HepG2 (cell line): Measurements from ENCODE around the gene ASTN2. TPM values are rescaled to one million over a fixed set of nuclear protein-coding genes. Genes with fewer than 3 reads are reported as not detected.

Experiments
- ATAC-seq: fragments of 200-7000 bp; cut with Tn5 transposase; 3 replicates; pipeline ENCODE4 v1.9.1; 2020; ENCODE audit warnings: mild to moderate bottlenecking, moderate library complexity
- BruUV-seq: library from RNA; stranded (reverse); fragments of 400-500 nt; replicated peaks from 2 replicates; lab custom pipeline; 2021; lab: Mats Ljungman, UMichigan
- CTCF ChIA-PET: fragments of 300-600 bp; formaldehyde crosslinking; extraction: SDS; loops from one replicate; lab custom pipeline; 2021; ENCODE audit warnings: low total read pairs, inconsistent platforms, low intra/inter-chr PET ratio; lab: Yijun Ruan, JAX
- POLR2A ChIA-PET: fragments of 350-600 bp; sonication (Branson Sonifier 250); formaldehyde crosslinking; loops from one replicate; lab custom pipeline; 2020; ENCODE audit warnings: antibody characterized with exemption, inconsistent platforms; lab: Yijun Ruan, JAX
- DNase-seq: peaks from one replicate; pipeline ENCODE4 v3.0.0-alpha.2; 2015; ENCODE audit warnings: low spot score
- FAIRE-seq: peaks from 3 replicates; lab custom pipeline; 2011; peaks lifted over from hg19 to GRCh38; lab: Jason Lieb, UNC
- H2AFZ ChIP-seq: one replicate; pipeline ENCODE4 v1.6.1; 2011; ENCODE audit warnings: low read length, inconsistent platforms
- H3K27ac ChIP-seq: fragments of 300-600 bp; 3 replicates; pipeline ENCODE4 v1.8.0; 2011; ENCODE audit warnings: mixed run types, mild to moderate bottlenecking, mixed read lengths, low read length, inconsistent platforms; ENCODE audit not compliant: insufficient read depth; ENCODE audit errors: extremely low read length
- H3K27me3 ChIP-seq, 2 experiments: fragments of 200-600 bp in 1 of 2; 2 replicates in 1 of 2; 3 replicates in 1 of 2; pipeline versions ENCODE4 v1.6.0 to v1.8.0; 2011; ENCODE audit warnings: low read length in 2 of 2, mild to moderate bottlenecking in 2 of 2, moderate library complexity in 2 of 2, inconsistent platforms in 1 of 2; ENCODE audit not compliant: insufficient read depth in 2 of 2, control insufficient read depth in 1 of 2
- H3K36me3 ChIP-seq, 2 experiments: fragments of 200-600 bp in 1 of 2; replicated peaks in 1 of 2; 2 replicates in 1 of 2; 3 replicates in 1 of 2; pipeline versions ENCODE4 v1.5.1 to v1.8.0; 2011; ENCODE audit warnings: low read length in 2 of 2, inconsistent platforms in 1 of 2; ENCODE audit not compliant: insufficient read depth in 2 of 2, control insufficient read depth in 1 of 2
- H3K4me1 ChIP-seq: 2 replicates; pipeline ENCODE4 v1.5.1; 2012; ENCODE audit warnings: low read length, inconsistent platforms; ENCODE audit not compliant: insufficient read depth
- H3K4me2 ChIP-seq: 2 replicates; pipeline ENCODE4 v1.6.0; 2011; ENCODE audit warnings: low read depth, low read length, inconsistent platforms
- H3K4me3 ChIP-seq, 3 experiments: fragments of 200-600 bp in 1 of 3; sonication (generic), shearing (Covaris generic) in 1 of 3; replicated peaks in 1 of 3; 2 replicates each; pipeline ENCODE4 v1.5.1; 2011 to 2016; ENCODE audit warnings: low read length in 3 of 3, inconsistent platforms in 2 of 3, low read depth in 2 of 3, mild to moderate bottlenecking in 2 of 3, control low read depth in 1 of 3, mixed read lengths in 1 of 3; ENCODE audit not compliant: insufficient read depth in 1 of 3
- H3K79me2 ChIP-seq: one replicate; pipeline ENCODE4 v1.6.1; 2011; ENCODE audit warnings: low read length, inconsistent platforms; ENCODE audit not compliant: insufficient read depth
- H3K9ac ChIP-seq: 2 replicates; pipeline ENCODE4 v1.6.0; 2011; ENCODE audit warnings: mild to moderate bottlenecking, low read depth, low read length, inconsistent platforms; ENCODE audit not compliant: insufficient read depth
- H3K9me3 ChIP-seq: 2 replicates; pipeline ENCODE4 v1.5.1; 2012; ENCODE audit warnings: mild to moderate bottlenecking, low read length
- H4K20me1 ChIP-seq: 2 replicates; pipeline ENCODE4 v1.6.0; 2011; ENCODE audit warnings: inconsistent platforms, mild to moderate bottlenecking, low read length, moderate library complexity; ENCODE audit not compliant: insufficient read depth
- ATF1 ChIP-seq: IDR thresholded peaks from 2 replicates; pipeline ENCODE4 v1.6.1; 2016; ENCODE audit warnings: mild to moderate bottlenecking, control low read depth
- DRAP1 ChIP-seq: IDR thresholded peaks from 2 replicates; pipeline ENCODE4 v1.6.1; 2016; ENCODE audit warnings: missing genetic modification reagents, missing compliant biosample characterization
- DZIP1 ChIP-seq: sonication (generic); formaldehyde crosslinking; IDR thresholded peaks from 2 replicates; pipeline ENCODE4 v1.5.0; 2020; ENCODE audit warnings: mild to moderate bottlenecking, missing genetic modification reagents
- HMG20B ChIP-seq: conservative IDR thresholded peaks from 2 replicates; pipeline ENCODE4 v1.6.1; 2016; ENCODE audit warnings: missing genetic modification reagents, missing compliant biosample characterization
- HMGA1 ChIP-seq: sonication (generic); formaldehyde crosslinking; conservative IDR thresholded peaks from 2 replicates; pipeline ENCODE4 v1.4.0; 2020; ENCODE audit warnings: missing genetic modification reagents
- NFYC ChIP-seq: IDR thresholded peaks from 2 replicates; pipeline ENCODE4 v1.6.1; 2016; ENCODE audit warnings: missing genetic modification reagents, missing compliant biosample characterization
- TMF1 ChIP-seq: sonication (generic); formaldehyde crosslinking; IDR thresholded peaks from 2 replicates; pipeline ENCODE4 v1.8.1; 2022; ENCODE audit warnings: low read depth, missing genetic modification reagents
- TSC22D2 ChIP-seq: sonication (generic); formaldehyde crosslinking; IDR thresholded peaks from 2 replicates; pipeline ENCODE4 v1.5.1; 2020; ENCODE audit warnings: missing genetic modification reagents, mild to moderate bottlenecking, borderline replicate concordance
- WIZ ChIP-seq: sonication (generic); formaldehyde crosslinking; IDR thresholded peaks from 2 replicates; pipeline ENCODE4 v1.5.1; 2020; ENCODE audit warnings: mild to moderate bottlenecking, missing genetic modification reagents
- ZNF207 ChIP-seq: fragments of 450-650 bp; IDR thresholded peaks from 2 replicates; pipeline ENCODE4 v1.6.1; 2016; ENCODE audit warnings: antibody characterized with exemption, borderline replicate concordance
- ZNF382 ChIP-seq: sonication (generic); formaldehyde crosslinking; IDR thresholded peaks from 2 replicates; pipeline ENCODE4 v1.5.0; 2020; ENCODE audit warnings: missing genetic modification reagents, mild to moderate bottlenecking, borderline replicate concordance
- WGBS: methylation state at CpG from one replicate; pipeline ENCODE4 v1.1.6; 2017; ENCODE audit warnings: low lambda C conversion rate; 5-methylcytosine and 5-hydroxymethylcytosine counted together
- in situ Hi-C: cut with HindIII; loops from 2 replicates; pipeline ENCODE4 v1.10.0; 2017; ENCODE audit warnings: low pct_unique_long_range_greater_than_20kb; ENCODE audit not compliant: extremely low pct_ligation_motif_present
- intact Hi-C: fragments of 100-400 bp; cut with micrococcal nuclease; formaldehyde crosslinking; loops from one replicate; pipeline ENCODE4 v1.10.0; 2022; ENCODE audit not compliant: unreplicated experiment
- polyA plus RNA-seq, 8 experiments: library from polyadenylated mRNA; depleted of rRNA in 3 of 8; stranded (reverse) in 7 of 8; unstranded in 1 of 8; fragments of >200 nt; fragmentation: Illumina TruSeq in 4 of 8; extraction: Trizol in 4 of 8; gene quantifications; 2 replicates each; pipeline versions ENCODE4 v1.2.1 to v1.2.3, GENCODE V29; 2011 to 2016; ENCODE audit warnings: low read depth in 4 of 8, missing spikeins in 1 of 8, mixed read lengths in 1 of 8; ENCODE audit not compliant: insufficient read depth in 1 of 8
- total RNA-seq, 5 experiments: library from RNA; depleted of rRNA; stranded (reverse); fragments of >200 nt; fragmentation: Illumina TruSeq; extraction: Trizol; gene quantifications; 2 replicates each; pipeline ENCODE4 v1.2.3, GENCODE V29; 2016; ENCODE audit warnings: low read depth in 1 of 5
- TF ChIP-seq, protein P1 (sequence below), 2 experiments: sonication (generic) in 1 of 2; formaldehyde crosslinking in 1 of 2; IDR thresholded peaks; 2 replicates each; pipeline versions ENCODE4 v1.4.0 to v1.6.1; 2016 to 2020; ENCODE audit warnings: borderline replicate concordance in 1 of 2, low read depth in 1 of 2, mild to moderate bottlenecking in 1 of 2, missing genetic modification reagents in 1 of 2
- TF ChIP-seq, protein P2 (sequence below): sonication (generic); formaldehyde crosslinking; IDR thresholded peaks from 2 replicates; pipeline ENCODE4 v1.5.0; 2020; ENCODE audit warnings: missing genetic modification reagents
- TF ChIP-seq, protein P3 (sequence below): IDR thresholded peaks from 2 replicates; pipeline ENCODE4 v1.6.1; 2016; ENCODE audit warnings: low read depth, borderline replicate concordance

The ASTN2 gene
- total and polyA plus RNA-seq, 2 of the 13 experiments (the other 11 are each of a cell fraction or from before 2014, with no cell fraction given): 5.2 to 13.5 TPM

- Histone ChIP-seq H3K4me2 (no peak overlapping the region), H3K9ac (no peak overlapping the region), H3K4me3 (no peak overlapping the region), H3K9me3 (no peaks in the 10 kb centered on the region), H2AFZ (no peak overlapping the region), H3K27me3 (no peaks in the 10 kb centered on the region)
- ATAC-seq: no peak
- in situ Hi-C loops: no loop called here
- BruUV-seq: no TSS peak
- TF ChIP-seq HMG20B (CRISPR knock-in tag) (no peak), ATF1 (CRISPR knock-in tag) (no peak), ZNF207 (no peak), ZNF382 (no peak), DZIP1 (no peak), WIZ (CRISPR knock-in tag) (no peak), NFYC (CRISPR knock-in tag) (no peak), TSC22D2 (CRISPR knock-in tag) (no peak), DRAP1 (CRISPR knock-in tag) (no peak), HMGA1 (CRISPR knock-in tag) (no peak), TMF1 (CRISPR knock-in tag) (no peak)
- TF ChIP-seq, protein P1, sequence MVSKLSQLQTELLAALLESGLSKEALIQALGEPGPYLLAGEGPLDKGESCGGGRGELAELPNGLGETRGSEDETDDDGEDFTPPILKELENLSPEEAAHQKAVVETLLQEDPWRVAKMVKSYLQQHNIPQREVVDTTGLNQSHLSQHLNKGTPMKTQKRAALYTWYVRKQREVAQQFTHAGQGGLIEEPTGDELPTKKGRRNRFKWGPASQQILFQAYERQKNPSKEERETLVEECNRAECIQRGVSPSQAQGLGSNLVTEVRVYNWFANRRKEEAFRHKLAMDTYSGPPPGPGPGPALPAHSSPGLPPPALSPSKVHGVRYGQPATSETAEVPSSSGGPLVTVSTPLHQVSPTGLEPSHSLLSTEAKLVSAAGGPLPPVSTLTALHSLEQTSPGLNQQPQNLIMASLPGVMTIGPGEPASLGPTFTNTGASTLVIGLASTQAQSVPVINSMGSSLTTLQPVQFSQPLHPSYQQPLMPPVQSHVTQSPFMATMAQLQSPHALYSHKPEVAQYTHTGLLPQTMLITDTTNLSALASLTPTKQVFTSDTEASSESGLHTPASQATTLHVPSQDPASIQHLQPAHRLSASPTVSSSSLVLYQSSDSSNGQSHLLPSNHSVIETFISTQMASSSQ (IDR thresholded peaks at IDR 0.05; ENCODE audit: low read depth): no peak
- TF ChIP-seq, protein P1 (CRISPR knock-in tag; IDR thresholded peaks at IDR 0.05; ENCODE audit: borderline replicate concordance): no peak
- TF ChIP-seq, protein P2, sequence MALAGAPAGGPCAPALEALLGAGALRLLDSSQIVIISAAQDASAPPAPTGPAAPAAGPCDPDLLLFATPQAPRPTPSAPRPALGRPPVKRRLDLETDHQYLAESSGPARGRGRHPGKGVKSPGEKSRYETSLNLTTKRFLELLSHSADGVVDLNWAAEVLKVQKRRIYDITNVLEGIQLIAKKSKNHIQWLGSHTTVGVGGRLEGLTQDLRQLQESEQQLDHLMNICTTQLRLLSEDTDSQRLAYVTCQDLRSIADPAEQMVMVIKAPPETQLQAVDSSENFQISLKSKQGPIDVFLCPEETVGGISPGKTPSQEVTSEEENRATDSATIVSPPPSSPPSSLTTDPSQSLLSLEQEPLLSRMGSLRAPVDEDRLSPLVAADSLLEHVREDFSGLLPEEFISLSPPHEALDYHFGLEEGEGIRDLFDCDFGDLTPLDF: no peak
- TF ChIP-seq, protein P3, sequence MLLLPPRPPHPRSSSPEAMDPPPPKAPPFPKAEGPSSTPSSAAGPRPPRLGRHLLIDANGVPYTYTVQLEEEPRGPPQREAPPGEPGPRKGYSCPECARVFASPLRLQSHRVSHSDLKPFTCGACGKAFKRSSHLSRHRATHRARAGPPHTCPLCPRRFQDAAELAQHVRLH (CRISPR knock-in tag): no peak
- TF ChIP-seq, all 625 proteins: peak for 0
- POLR2A ChIA-PET: no interaction called here
- FAIRE-seq (no peak), DNase-seq (no peak)
- 78% methylated on average over 1 of the region's 1 CpG for WGBS
- CTCF ChIA-PET: no interaction called here
- intact Hi-C loops: no loop called here
- no peaks in the 10 kb centered on the region for H3K36me3 ChIP-seq
- H3K79me2 ChIP-seq: no peaks in the 10 kb centered on the region
- no peaks in the 10 kb centered on the region for H4K20me1 ChIP-seq
- no peaks in the 10 kb centered on the region for H3K4me1 ChIP-seq
- no peak overlapping the region for H3K27ac ChIP-seq
These were observed 1021.7 kb downstream of the ASTN2 start for GRCh38 chr9:116393198-116393597.
